ENCODE measurements around the gene ANP32B. TPM values are rescaled to one million over a fixed set of nuclear protein-coding genes. Genes with fewer than 3 reads are reported as not detected.

ANP32B gene
- total RNA-seq, 1 donor from 2014 or later: 19.6 TPM

DNA sequence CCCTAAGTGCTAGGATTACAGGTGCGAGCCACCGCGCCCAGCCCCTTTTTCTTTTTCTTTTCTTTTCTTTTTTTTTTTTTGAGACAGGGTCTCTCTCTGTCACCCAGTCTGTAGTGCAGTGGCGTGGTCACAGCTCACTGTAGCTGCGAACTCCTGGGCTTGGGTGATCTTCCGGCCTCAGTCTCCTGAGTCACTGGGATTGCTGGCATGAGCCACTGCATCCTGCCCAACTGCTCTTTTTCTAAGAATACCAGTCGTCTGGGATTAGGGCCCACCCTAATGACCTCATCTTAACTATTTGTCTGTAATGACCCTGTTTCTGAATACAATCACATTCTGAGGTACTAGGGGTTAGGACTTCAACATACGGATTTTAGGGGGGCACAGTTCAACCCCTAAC, 39.3 kb downstream of the ANP32B start:
- peaks cover 12% of the 10 kb centered on the region for H3K36me3 Mint-ChIP-seq
- no peaks in the 10 kb centered on the region for H3K4me1 Mint-ChIP-seq
- Histone ChIP-seq H3K79me2 (ENCODE audit: low read depth) (no peaks in the 10 kb centered on the region), H3K4me1 (no peaks in the 10 kb centered on the region), H2AFZ (replicated peaks) (no peak overlapping the region), H3K27me3 (no peaks in the 10 kb centered on the region), H3K9me3 (ENCODE audit: low read depth) (no peaks in the 10 kb centered on the region), H3K36me3 (no peaks in the 10 kb centered on the region), H3K9ac (no peak overlapping the region), H3K4me3 (no peak overlapping the region), H3F3A (ENCODE audit: low read depth) (no peaks in the 10 kb centered on the region), H3K4me2 (no peak overlapping the region), H4K20me1 (ENCODE audit: low read depth) (no peaks in the 10 kb centered on the region), H3K27ac (no peak overlapping the region)
- H3K27me3 Mint-ChIP-seq (ENCODE audit: insufficient read depth, low read depth): no peaks in the 10 kb centered on the region
- H3K4me3 Mint-ChIP-seq: no peak overlapping the region
- TF ChIP-seq EZH2phosphoT487 (IDR thresholded peaks at IDR 0.05) (no peak), EZH2 (IDR thresholded peaks at IDR 0.05) (no peak)
- TF ChIP-seq, protein P1, sequence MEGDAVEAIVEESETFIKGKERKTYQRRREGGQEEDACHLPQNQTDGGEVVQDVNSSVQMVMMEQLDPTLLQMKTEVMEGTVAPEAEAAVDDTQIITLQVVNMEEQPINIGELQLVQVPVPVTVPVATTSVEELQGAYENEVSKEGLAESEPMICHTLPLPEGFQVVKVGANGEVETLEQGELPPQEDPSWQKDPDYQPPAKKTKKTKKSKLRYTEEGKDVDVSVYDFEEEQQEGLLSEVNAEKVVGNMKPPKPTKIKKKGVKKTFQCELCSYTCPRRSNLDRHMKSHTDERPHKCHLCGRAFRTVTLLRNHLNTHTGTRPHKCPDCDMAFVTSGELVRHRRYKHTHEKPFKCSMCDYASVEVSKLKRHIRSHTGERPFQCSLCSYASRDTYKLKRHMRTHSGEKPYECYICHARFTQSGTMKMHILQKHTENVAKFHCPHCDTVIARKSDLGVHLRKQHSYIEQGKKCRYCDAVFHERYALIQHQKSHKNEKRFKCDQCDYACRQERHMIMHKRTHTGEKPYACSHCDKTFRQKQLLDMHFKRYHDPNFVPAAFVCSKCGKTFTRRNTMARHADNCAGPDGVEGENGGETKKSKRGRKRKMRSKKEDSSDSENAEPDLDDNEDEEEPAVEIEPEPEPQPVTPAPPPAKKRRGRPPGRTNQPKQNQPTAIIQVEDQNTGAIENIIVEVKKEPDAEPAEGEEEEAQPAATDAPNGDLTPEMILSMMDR (IDR thresholded peaks at IDR 0.05): no peak
- no peaks in the 10 kb centered on the region for H3K9me3 Mint-ChIP-seq
- DNase-seq (ENCODE audit: low spot score): no peak
- H3K27ac Mint-ChIP-seq: no peak overlapping the region

DNA sequence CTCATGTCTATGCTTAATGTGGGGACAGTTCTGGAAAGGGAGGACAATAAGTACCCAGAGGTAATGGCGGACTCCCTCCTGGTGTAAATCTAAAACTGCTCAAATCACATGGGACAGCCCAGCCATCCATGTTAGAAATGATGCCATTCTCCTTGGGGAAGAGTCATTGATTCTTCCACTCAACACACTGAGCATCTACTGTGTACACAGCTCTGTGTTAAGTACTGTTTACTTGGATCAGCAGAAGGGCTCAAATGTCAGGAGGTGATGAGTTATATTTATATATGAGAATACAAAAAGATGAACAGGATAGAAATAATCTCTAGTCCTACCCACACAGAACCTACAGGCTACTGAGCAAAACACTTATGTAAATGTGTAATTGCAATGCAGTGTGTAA, 41.6 kb downstream of the ANP32B start:
- no peak overlapping the region for H3K4me3 ChIP-seq
- H3K4me2 ChIP-seq: no peak overlapping the region
- H3K9ac ChIP-seq: no peak overlapping the region
- no peaks in the 10 kb centered on the region for H3K79me2 ChIP-seq (ENCODE audit: low read depth)
- no peak for DNase-seq (ENCODE audit: low spot score)
- H3K27ac ChIP-seq: no peak overlapping the region
- Mint-ChIP-seq H3K9me3 (no peaks in the 10 kb centered on the region), H3K4me1 (no peaks in the 10 kb centered on the region), H3K36me3 (peaks cover 4% of the 10 kb centered on the region), H3K27ac (no peak overlapping the region), H3K4me3 (no peak overlapping the region), H3K27me3 (ENCODE audit: insufficient read depth, low read depth) (no peaks in the 10 kb centered on the region)
- no peaks in the 10 kb centered on the region for H3K9me3 ChIP-seq (ENCODE audit: low read depth)
- H4K20me1 ChIP-seq (ENCODE audit: low read depth): no peaks in the 10 kb centered on the region
- H3K27me3 ChIP-seq: no peaks in the 10 kb centered on the region
- TF ChIP-seq, protein P1 (IDR thresholded peaks at IDR 0.05): no peak
- TF ChIP-seq EZH2phosphoT487 (IDR thresholded peaks at IDR 0.05) (no peak), EZH2 (IDR thresholded peaks at IDR 0.05) (no peak)
- H3K36me3 ChIP-seq: no peaks in the 10 kb centered on the region
- H2AFZ ChIP-seq (replicated peaks): no peak overlapping the region
- H3F3A ChIP-seq (ENCODE audit: low read depth): no peaks in the 10 kb centered on the region
- H3K4me1 ChIP-seq: no peaks in the 10 kb centered on the region

DNA sequence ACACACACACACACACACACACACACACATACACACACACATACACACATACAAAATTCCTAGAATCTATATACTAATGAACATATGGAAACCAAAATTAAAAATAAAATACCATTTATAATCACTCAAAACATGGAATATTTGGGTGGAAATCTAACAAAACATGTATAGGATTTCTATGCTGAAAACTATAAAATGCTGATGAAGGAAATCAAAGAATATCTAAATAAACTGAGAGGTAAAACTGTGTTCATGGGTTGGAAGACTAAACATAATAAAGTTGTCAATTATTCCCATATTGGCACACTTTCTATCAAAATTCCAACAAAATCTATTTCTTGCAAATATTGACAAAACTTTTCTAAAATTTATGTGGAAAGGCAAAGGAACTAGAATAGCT, 48.0 kb downstream of the ANP32B start:
- no peak overlapping the region for H3K4me3 ChIP-seq
- Mint-ChIP-seq H3K36me3 (peaks cover 2% of the 10 kb centered on the region), H3K9me3 (no peaks in the 10 kb centered on the region), H3K27ac (no peak overlapping the region), H3K4me3 (no peak overlapping the region), H3K4me1 (no peaks in the 10 kb centered on the region), H3K27me3 (ENCODE audit: insufficient read depth, low read depth) (peaks cover 5% of the 10 kb centered on the region)
- H3K9ac ChIP-seq: no peak overlapping the region
- H2AFZ ChIP-seq (replicated peaks): no peak overlapping the region
- H3K27ac ChIP-seq: no peak overlapping the region
- no peaks in the 10 kb centered on the region for H4K20me1 ChIP-seq (ENCODE audit: low read depth)
- no peak for DNase-seq (ENCODE audit: low spot score)
- H3F3A ChIP-seq (ENCODE audit: low read depth): no peaks in the 10 kb centered on the region
- no peaks in the 10 kb centered on the region for H3K79me2 ChIP-seq (ENCODE audit: low read depth)
- TF ChIP-seq EZH2phosphoT487 (IDR thresholded peaks at IDR 0.05): no peak
- TF ChIP-seq, protein P1 (IDR thresholded peaks at IDR 0.05): no peak
- TF ChIP-seq EZH2 (IDR thresholded peaks at IDR 0.05): no peak
- no peaks in the 10 kb centered on the region for H3K4me1 ChIP-seq
- no peak overlapping the region for H3K4me2 ChIP-seq
- H3K36me3 ChIP-seq: no peaks in the 10 kb centered on the region
- H3K27me3 ChIP-seq: peaks cover 21% of the 10 kb centered on the region
- no peaks in the 10 kb centered on the region for H3K9me3 ChIP-seq (ENCODE audit: low read depth)
